Body of pancreas (tissue), 4 donors: ENCODE results near the gene NFS1. TPM values are rescaled to one million over a fixed set of nuclear protein-coding genes. Genes with fewer than 3 reads are reported as not detected.
A peak's percentile ranks its signal among the peaks of the same experiment; 100 is the strongest.
"Not testable (repeated sequence)": the region's sequence is repeated elsewhere in the genome, so short reads cannot be mapped to it uniquely, and the experiment has no call there.

Experiments used
- ATAC-seq: fragments of 150-250 bp; one replicate; pipeline ENCODE4 v1.9.1; 2016
- DNase-seq, 4 donors: peaks; one replicate each; pipeline ENCODE4 v3.0.0-alpha.2; 2019
- H3K27ac ChIP-seq, 4 donors: fragments of 200-600 bp; sonication (generic); 1 replicate in 3 of 4; 2 replicates in 1 of 4; pipeline versions ENCODE4 v1.5.1 to v1.6.1; 2016 to 2019; ENCODE audit warnings: mild to moderate bottlenecking in 1 of 4, mixed read lengths in 1 of 4, moderate library complexity in 1 of 4
- H3K27me3 ChIP-seq, 2 donors: fragments of 200-600 bp; sonication (generic); one replicate each; pipeline ENCODE4 v1.6.0; 2016; ENCODE audit warnings: mild to moderate bottlenecking in 1 of 2
- H3K36me3 ChIP-seq, 2 donors: fragments of 200-600 bp; sonication (generic); replicated peaks in 1 of 2; 2 replicates each; pipeline ENCODE4 v1.5.1; 2016; ENCODE audit warnings: low read depth in 2 of 2; ENCODE audit not compliant: insufficient read depth in 1 of 2
- H3K4me1 ChIP-seq: fragments of 200-600 bp; sonication (generic); one replicate; pipeline ENCODE4 v1.6.0; 2016
- H3K4me3 ChIP-seq, 2 donors: fragments of 200-600 bp; sonication (generic); 1 replicate in 1 of 2; 2 replicates in 1 of 2; pipeline ENCODE4 v1.5.1; 2016 to 2019
- H3K9me3 ChIP-seq, 3 donors: fragments of 200-600 bp; sonication (generic); 1 replicate in 2 of 3; 2 replicates in 1 of 3; pipeline ENCODE4 v1.5.1; 2016
- POLR2A ChIP-seq, 3 donors: fragments of 450-650 bp; IDR thresholded peaks; one replicate each; pipeline ENCODE4 v1.6.1; 2016; ENCODE audit warnings: antibody characterized with exemption in 3 of 3, mild to moderate bottlenecking in 2 of 3
- WGBS, 2 donors: methylation state at CpG; one replicate each; pipeline ENCODE4 v1.1.5; 2017; 5-methylcytosine and 5-hydroxymethylcytosine counted together
- intact Hi-C: fragments of 100-400 bp; cut with DNase I; formaldehyde crosslinking; loops from one replicate; pipeline ENCODE4 v1.15.1; 2023
- total RNA-seq, 2 donors: library from RNA; depleted of rRNA; stranded (reverse); fragments of >200 nt; gene quantifications; one replicate each; pipeline ENCODE4 v1.1.0, GENCODE V29; 2016
- TF ChIP-seq, protein P1 (sequence below), 7 experiments: fragments of 450-650 bp in 4 of 7; fragments of 200-600 bp in 3 of 7; sonication (generic) in 3 of 7; IDR thresholded peaks; one replicate each; pipeline ENCODE4 v1.5.1; 2016 to 2019; ENCODE audit warnings: antibody characterized with exemption in 7 of 7

The NFS1 gene
- total RNA-seq, 2 donors from 2014 or later: 15.8 to 22.1 TPM

DNA sequence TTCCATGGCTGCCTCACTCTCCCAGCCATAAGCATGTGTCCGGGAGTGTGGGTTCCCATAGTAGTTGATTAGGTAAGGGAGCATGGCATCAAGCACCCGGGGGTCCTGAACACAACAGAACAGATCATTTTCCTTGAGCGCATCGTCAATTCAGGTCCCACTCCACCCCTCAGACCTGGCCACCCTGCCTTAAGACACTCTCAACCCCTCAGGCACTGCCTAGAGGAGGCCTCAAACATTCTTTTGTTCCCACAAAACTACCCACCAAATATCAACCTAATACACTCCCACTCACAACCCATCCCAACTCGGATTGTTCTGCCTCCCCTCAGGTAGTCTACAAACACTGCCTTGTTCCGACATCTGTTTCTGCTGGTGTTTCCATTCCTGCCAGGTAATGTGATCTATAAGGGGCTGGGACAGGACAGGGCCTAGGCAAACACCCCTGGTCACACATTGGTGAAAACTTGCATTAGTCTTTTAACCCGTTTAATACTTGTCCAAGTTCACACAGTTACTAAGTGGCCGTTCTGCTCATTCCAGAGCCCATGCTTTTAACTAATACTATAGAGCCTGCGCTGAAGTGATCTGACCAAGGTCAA is 1.4 kb downstream of the NFS1 start:
- no peak for DNase-seq
- no peaks in the 10 kb centered on the region for H3K27me3 ChIP-seq
- no peak for TF ChIP-seq POLR2A (IDR thresholded peaks at IDR 0.05)
- intact Hi-C loops: loop anchor here (10.0 kb wide), 1 partner anchor 93 kb away; no protein-coding TSS in a partner anchor
- ATAC-seq: no peak
- no peaks in the 10 kb centered on the region for H3K9me3 ChIP-seq
- peaks cover 21% of the 10 kb centered on the region for H3K4me1 ChIP-seq
- H3K27ac ChIP-seq: no peak overlapping the region
- no peak overlapping the region for H3K4me3 ChIP-seq
- WGBS, 2 donors: 41 to 48% methylated on average over 9 of the region's 9 CpGs
- no peaks in the 10 kb centered on the region for H3K36me3 ChIP-seq

DNA sequence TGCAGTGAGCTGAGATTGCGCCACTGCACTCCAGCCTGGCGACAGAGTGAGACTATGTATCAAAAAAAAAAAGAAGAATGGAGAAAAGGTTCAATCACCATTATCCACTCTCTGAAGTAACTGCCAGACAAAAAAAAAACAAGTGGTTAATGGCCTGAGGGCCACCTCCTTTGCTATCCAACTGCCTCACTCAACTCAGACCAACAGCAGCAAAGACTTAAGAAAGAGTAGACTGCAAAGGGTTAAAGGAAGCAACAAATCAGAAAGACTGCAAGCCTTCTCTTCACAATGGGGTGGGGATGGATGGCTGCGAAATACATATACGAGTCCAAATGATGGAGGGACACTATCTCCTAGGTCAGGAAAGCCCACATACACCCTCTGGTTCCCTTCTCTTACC is 3.2 kb downstream of the NFS1 start:
- TF ChIP-seq, protein P1, sequence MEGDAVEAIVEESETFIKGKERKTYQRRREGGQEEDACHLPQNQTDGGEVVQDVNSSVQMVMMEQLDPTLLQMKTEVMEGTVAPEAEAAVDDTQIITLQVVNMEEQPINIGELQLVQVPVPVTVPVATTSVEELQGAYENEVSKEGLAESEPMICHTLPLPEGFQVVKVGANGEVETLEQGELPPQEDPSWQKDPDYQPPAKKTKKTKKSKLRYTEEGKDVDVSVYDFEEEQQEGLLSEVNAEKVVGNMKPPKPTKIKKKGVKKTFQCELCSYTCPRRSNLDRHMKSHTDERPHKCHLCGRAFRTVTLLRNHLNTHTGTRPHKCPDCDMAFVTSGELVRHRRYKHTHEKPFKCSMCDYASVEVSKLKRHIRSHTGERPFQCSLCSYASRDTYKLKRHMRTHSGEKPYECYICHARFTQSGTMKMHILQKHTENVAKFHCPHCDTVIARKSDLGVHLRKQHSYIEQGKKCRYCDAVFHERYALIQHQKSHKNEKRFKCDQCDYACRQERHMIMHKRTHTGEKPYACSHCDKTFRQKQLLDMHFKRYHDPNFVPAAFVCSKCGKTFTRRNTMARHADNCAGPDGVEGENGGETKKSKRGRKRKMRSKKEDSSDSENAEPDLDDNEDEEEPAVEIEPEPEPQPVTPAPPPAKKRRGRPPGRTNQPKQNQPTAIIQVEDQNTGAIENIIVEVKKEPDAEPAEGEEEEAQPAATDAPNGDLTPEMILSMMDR (IDR thresholded peaks at IDR 0.05): no peak
- TF ChIP-seq POLR2A (IDR thresholded peaks at IDR 0.05): no peak
- 85 to 94% methylated on average over 4 of the region's 4 CpGs for WGBS, 2 donors
- intact Hi-C loops: loop anchor here (10.0 kb wide), 1 partner anchor 91 kb away; no protein-coding TSS in a partner anchor
- H3K9me3 ChIP-seq: no peaks in the 10 kb centered on the region
- ATAC-seq (no peak), DNase-seq (no peak)
- no peak overlapping the region for H3K27ac ChIP-seq
- H3K4me1 ChIP-seq: peaks cover 21% of the 10 kb centered on the region
- H3K27me3 ChIP-seq: no peaks in the 10 kb centered on the region
- no peaks in the 10 kb centered on the region for H3K36me3 ChIP-seq
- no peak overlapping the region for H3K4me3 ChIP-seq

DNA sequence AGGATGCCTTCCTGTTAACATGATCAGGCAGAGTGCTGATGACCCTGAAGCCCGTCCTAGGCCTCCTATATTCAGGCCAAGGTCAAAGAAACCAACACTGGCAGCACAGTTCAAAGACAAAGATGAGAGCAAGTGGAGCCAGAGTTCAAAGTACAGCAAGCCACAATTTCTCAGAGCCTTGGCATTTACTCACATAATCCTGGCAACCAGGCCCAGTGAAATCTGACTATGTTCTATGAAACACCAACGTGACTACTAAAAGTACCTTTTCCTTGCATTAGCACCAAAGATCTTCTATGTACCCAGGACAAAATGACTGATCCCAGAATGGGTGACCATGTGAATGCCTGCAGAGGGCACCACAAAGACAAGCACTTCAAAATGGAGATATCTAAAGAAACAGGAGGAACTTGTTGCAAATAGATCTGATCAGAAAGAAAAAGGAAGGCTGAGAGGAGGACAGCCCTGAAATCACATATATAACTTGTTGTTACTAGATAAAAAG is 3.9 kb downstream of the NFS1 start:
- Histone ChIP-seq H3K36me3 (peaks cover 0 to under 1% of the 10 kb centered on the region in 2 donors), H3K9me3 (no peaks in the 10 kb centered on the region), H3K4me3 (no peak overlapping the region), H3K27me3 (no peaks in the 10 kb centered on the region), H3K27ac (no peak overlapping the region), H3K4me1 (peaks cover 16% of the 10 kb centered on the region)
- intact Hi-C loops: loop anchor here (10.0 kb wide), 1 partner anchor 90 kb away; no protein-coding TSS in a partner anchor
- WGBS, 2 donors: 30 to 65% methylated on average over 2 of the region's 2 CpGs
- TF ChIP-seq, protein P1 (IDR thresholded peaks at IDR 0.05): no peak
- TF ChIP-seq POLR2A (IDR thresholded peaks at IDR 0.05): no peak
- ATAC-seq (no peak), DNase-seq (no peak)

DNA sequence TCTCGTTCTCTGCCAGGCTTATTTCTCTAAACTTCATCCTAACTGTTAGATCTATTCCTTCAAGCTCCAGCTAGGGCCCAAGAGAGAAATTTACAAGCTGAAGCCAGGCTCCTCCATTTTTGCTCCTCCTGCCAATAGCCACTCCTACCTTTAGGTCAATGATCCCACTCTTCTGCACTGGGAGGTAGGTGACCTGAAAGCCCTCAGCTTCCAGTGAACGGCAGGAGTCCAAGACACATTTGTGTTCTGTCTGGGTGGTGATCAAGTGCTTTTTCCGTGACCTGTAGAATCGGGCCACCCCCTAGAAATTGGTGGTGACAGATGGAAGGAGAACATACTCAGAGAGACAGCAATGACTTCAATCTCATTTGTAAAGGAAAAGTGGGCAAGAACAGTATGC is 8.9 kb downstream of the NFS1 start:
- WGBS, 2 donors: 82 to 86% methylated on average over 4 of the region's 4 CpGs
- no peak for DNase-seq
- Histone ChIP-seq H3K4me1 (no peaks in the 10 kb centered on the region), H3K27ac (no peak overlapping the region), H3K4me3 (no peak overlapping the region), H3K9me3 (no peaks in the 10 kb centered on the region), H3K27me3 (no peaks in the 10 kb centered on the region), H3K36me3 (peaks cover 0 to 13% of the 10 kb centered on the region in 2 donors)
- intact Hi-C loops: loop anchor here (10.0 kb wide), 1 partner anchor 85 kb away; no protein-coding TSS in a partner anchor
- no peak for ATAC-seq
- TF ChIP-seq, protein P1 (IDR thresholded peaks at IDR 0.05): no peak
- TF ChIP-seq POLR2A (IDR thresholded peaks at IDR 0.05): no peak

DNA sequence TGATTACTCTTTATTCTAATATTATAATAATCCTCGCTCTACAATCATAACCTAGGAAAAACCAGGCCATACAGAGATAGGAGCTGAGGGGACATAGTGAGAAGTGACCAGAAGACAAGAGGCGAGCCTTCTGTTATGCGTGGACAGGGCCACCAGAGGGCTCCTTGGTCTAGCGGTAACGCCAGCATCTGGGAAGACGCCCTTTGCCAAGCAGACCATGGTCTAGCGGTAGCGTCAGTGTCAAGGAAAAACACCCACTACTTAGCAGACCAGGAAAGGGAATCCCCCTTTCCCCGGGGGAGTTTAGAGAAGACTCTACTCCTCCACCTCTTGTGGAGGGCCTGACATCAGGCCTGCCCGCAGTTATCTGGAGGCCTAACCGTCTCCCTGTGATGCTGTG is 12.3 kb downstream of the NFS1 start:
- intact Hi-C loops, DNase-seq: not testable (repeated sequence)

DNA sequence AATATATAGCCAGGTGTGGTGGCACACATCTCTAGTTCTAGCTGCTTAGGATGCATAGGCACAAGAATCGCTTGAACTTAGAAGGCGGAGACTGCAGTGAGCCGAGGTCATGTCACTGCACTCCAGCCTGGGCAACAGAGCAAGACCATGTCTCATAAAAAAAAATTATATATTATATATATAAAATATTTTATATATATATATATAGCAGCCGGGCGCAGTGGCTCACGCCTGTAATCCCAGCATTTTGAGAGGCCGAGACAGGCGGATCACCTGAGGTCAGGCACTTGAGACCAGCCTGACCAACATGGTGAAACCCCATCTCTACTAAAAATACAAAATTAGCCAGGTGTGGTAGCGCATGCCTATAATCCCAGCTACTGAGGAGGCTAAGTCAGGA is 13.8 kb downstream of the NFS1 start:
- H3K4me1 ChIP-seq, intact Hi-C loops, H3K9me3 ChIP-seq, ATAC-seq, H3K27me3 ChIP-seq, H3K27ac ChIP-seq, DNase-seq, H3K4me3 ChIP-seq: not testable (repeated sequence)
- 95 to 97% methylated on average over 9 of the region's 9 CpGs for WGBS, 2 donors
- peaks cover 0 to 13% of the 10 kb centered on the region in 2 donors for H3K36me3 ChIP-seq

More for the DNA sequence above, 12.3 kb downstream of the NFS1 start:
- not testable (repeated sequence) for H3K27me3 ChIP-seq, H3K4me1 ChIP-seq, H3K9me3 ChIP-seq, ATAC-seq, H3K4me3 ChIP-seq, H3K27ac ChIP-seq
- H3K36me3 ChIP-seq: peaks cover 0 to 13% of the 10 kb centered on the region in 2 donors
- WGBS, 2 donors: 91 to 92% methylated on average over 11 of the region's 11 CpGs
- TF ChIP-seq, protein P1 (IDR thresholded peaks at IDR 0.05): peak in 1 of 7 experiments; percentile 8
